ENCODE data around the gene DCLK3.

Gene DCLK3

DNA sequence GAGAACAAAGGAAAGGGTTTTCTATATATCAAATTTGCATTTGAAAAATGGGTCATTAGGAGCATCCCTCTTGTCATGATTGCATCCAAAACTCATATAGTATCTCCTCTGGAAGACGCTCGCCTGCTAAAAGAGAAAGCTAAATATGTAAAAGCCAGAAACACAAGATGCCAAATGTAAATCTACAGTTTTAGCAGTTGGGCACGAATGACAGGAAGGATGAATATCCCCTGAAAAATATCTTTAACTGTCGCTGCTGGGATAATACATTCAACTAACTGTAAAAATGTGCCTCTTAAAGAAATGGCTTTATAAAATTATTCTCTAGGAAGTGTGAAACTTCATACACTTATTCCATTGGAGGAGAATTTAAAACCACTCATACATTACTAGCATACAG is 101.7 kb downstream of the DCLK3 start:
- ATAC-seq = no peak
- TF ChIP-seq RARB (CRISPR knock-in tag; IDR thresholded peaks at IDR 0.05) (no peak), GLIS3 (CRISPR knock-in tag; IDR thresholded peaks at IDR 0.05) (no peak), BACH2 (CRISPR knock-in tag; IDR thresholded peaks at IDR 0.05; ENCODE audit: borderline replicate concordance) (no peak), ESRRG (CRISPR knock-in tag; IDR thresholded peaks at IDR 0.05) (no peak), ZNF70 (CRISPR knock-in tag; IDR thresholded peaks at IDR 0.05) (no peak), SNAI2 (CRISPR knock-in tag; IDR thresholded peaks at IDR 0.05) (no peak), ZFP3 (CRISPR knock-in tag; IDR thresholded peaks at IDR 0.05) (no peak), PPARA (CRISPR knock-in tag; IDR thresholded peaks at IDR 0.05; ENCODE audit: borderline replicate concordance) (no peak), ISL1 (CRISPR knock-in tag; IDR thresholded peaks at IDR 0.05) (no peak), TOX (CRISPR knock-in tag; IDR thresholded peaks at IDR 0.05; ENCODE audit: borderline replicate concordance) (no peak)
- TF ChIP-seq, protein P1, sequence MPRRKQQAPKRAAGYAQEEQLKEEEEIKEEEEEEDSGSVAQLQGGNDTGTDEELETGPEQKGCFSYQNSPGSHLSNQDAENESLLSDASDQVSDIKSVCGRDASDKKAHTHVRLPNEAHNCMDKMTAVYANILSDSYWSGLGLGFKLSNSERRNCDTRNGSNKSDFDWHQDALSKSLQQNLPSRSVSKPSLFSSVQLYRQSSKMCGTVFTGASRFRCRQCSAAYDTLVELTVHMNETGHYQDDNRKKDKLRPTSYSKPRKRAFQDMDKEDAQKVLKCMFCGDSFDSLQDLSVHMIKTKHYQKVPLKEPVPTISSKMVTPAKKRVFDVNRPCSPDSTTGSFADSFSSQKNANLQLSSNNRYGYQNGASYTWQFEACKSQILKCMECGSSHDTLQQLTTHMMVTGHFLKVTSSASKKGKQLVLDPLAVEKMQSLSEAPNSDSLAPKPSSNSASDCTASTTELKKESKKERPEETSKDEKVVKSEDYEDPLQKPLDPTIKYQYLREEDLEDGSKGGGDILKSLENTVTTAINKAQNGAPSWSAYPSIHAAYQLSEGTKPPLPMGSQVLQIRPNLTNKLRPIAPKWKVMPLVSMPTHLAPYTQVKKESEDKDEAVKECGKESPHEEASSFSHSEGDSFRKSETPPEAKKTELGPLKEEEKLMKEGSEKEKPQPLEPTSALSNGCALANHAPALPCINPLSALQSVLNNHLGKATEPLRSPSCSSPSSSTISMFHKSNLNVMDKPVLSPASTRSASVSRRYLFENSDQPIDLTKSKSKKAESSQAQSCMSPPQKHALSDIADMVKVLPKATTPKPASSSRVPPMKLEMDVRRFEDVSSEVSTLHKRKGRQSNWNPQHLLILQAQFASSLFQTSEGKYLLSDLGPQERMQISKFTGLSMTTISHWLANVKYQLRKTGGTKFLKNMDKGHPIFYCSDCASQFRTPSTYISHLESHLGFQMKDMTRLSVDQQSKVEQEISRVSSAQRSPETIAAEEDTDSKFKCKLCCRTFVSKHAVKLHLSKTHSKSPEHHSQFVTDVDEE (CRISPR knock-in tag; IDR thresholded peaks at IDR 0.05) = no peak
- TF ChIP-seq, protein P2, sequence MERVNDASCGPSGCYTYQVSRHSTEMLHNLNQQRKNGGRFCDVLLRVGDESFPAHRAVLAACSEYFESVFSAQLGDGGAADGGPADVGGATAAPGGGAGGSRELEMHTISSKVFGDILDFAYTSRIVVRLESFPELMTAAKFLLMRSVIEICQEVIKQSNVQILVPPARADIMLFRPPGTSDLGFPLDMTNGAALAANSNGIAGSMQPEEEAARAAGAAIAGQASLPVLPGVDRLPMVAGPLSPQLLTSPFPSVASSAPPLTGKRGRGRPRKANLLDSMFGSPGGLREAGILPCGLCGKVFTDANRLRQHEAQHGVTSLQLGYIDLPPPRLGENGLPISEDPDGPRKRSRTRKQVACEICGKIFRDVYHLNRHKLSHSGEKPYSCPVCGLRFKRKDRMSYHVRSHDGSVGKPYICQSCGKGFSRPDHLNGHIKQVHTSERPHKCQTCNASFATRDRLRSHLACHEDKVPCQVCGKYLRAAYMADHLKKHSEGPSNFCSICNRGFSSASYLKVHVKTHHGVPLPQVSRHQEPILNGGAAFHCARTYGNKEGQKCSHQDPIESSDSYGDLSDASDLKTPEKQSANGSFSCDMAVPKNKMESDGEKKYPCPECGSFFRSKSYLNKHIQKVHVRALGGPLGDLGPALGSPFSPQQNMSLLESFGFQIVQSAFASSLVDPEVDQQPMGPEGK (CRISPR knock-in tag; IDR thresholded peaks at IDR 0.05; ENCODE audit: borderline replicate concordance) = no peak
- TF ChIP-seq, protein P3, sequence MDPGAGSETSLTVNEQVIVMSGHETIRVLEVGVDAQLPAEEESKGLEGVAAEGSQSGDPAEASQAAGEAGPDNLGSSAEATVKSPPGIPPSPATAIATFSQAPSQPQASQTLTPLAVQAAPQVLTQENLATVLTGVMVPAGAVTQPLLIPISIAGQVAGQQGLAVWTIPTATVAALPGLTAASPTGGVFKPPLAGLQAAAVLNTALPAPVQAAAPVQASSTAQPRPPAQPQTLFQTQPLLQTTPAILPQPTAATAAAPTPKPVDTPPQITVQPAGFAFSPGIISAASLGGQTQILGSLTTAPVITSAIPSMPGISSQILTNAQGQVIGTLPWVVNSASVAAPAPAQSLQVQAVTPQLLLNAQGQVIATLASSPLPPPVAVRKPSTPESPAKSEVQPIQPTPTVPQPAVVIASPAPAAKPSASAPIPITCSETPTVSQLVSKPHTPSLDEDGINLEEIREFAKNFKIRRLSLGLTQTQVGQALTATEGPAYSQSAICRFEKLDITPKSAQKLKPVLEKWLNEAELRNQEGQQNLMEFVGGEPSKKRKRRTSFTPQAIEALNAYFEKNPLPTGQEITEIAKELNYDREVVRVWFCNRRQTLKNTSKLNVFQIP (CRISPR knock-in tag; IDR thresholded peaks at IDR 0.05; ENCODE audit: borderline replicate concordance, low read depth) = no peak
- TF ChIP-seq, protein P4, sequence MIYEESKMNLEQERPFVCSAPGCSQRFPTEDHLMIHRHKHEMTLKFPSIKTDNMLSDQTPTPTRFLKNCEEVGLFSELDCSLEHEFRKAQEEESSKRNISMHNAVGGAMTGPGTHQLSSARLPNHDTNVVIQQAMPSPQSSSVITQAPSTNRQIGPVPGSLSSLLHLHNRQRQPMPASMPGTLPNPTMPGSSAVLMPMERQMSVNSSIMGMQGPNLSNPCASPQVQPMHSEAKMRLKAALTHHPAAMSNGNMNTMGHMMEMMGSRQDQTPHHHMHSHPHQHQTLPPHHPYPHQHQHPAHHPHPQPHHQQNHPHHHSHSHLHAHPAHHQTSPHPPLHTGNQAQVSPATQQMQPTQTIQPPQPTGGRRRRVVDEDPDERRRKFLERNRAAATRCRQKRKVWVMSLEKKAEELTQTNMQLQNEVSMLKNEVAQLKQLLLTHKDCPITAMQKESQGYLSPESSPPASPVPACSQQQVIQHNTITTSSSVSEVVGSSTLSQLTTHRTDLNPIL (CRISPR knock-in tag; IDR thresholded peaks at IDR 0.05; ENCODE audit: low read depth) = no peak
